Fibroblast of lung (primary cell): ENCODE measurements around the gene NLRP6.

Source experiments
- CTCF ChIP-seq, 2 donors: IDR thresholded peaks in 1 of 2; conservative IDR thresholded peaks in 1 of 2; 1 replicate in 1 of 2; 2 replicates in 1 of 2; pipeline ENCODE4 v1.5.1; 2011 to 2012; ENCODE audit warnings: low read length in 2 of 2, control low read depth in 1 of 2, inconsistent platforms in 1 of 2, low read depth in 1 of 2, mild to moderate bottlenecking in 1 of 2
- EZH2 ChIP-seq: IDR thresholded peaks from 2 replicates; pipeline ENCODE4 v1.5.1; 2012; ENCODE audit warnings: low read length, control low read depth, mild to moderate bottlenecking; ENCODE audit errors: missing control alignments

- TF ChIP-seq CTCF (conservative IDR thresholded peaks at IDR 0.05 in 1 of 2, IDR thresholded peaks at IDR 0.05 in 1 of 2; ENCODE audit: low read depth in 1 of 2, low read length in 2 of 2) (no peak), EZH2 (no peak)
Observed at GRCh38 chr11:331358-332060, 53.3 kb downstream of the NLRP6 start.
